ENCODE data around the gene C1orf174.

Gene C1orf174

GRCh38 chr1:3900150-3900968 is at the start of gene C1orf174:
Gene C1orf174, minus strand, starts transcription at chr1:3900272. Its CDS starts 86 bp downstream, at chr1:3900186.
- in situ Hi-C loops (cut with MboI; ENCODE audit: low sequenced_read_pairs), result no loop called here

GRCh38 chr1:3948344-3948743 is 48.3 kb upstream of the C1orf174 start:
- in situ Hi-C loops (cut with MboI; ENCODE audit: low sequenced_read_pairs), result no loop called here

GRCh38 chr1:3945916-3946840 is 46.1 kb upstream of the C1orf174 start:
- in situ Hi-C loops (cut with MboI; ENCODE audit: low sequenced_read_pairs), result no loop called here

- in situ Hi-C loops (cut with MboI; ENCODE audit: low sequenced_read_pairs), result no loop called here
These were observed 45.1 kb upstream of the C1orf174 start for GRCh38 chr1:3945222-3945621.

GRCh38 chr1:3944578-3945125 is 44.6 kb upstream of the C1orf174 start:
- in situ Hi-C loops (cut with MboI; ENCODE audit: low sequenced_read_pairs), result no loop called here

GRCh38 chr1:3943806-3944577 is 43.9 kb upstream of the C1orf174 start:
- in situ Hi-C loops (cut with MboI; ENCODE audit: low sequenced_read_pairs), result no loop called here

GRCh38 chr1:3943123-3943431 is 43.0 kb upstream of the C1orf174 start:
- in situ Hi-C loops (cut with MboI; ENCODE audit: low sequenced_read_pairs), result no loop called here

GRCh38 chr1:3942416-3943122 is 42.5 kb upstream of the C1orf174 start:
- in situ Hi-C loops (cut with MboI; ENCODE audit: low sequenced_read_pairs), result no loop called here

- in situ Hi-C loops (cut with MboI; ENCODE audit: low sequenced_read_pairs), result no loop called here
These were observed 40.8 kb upstream of the C1orf174 start for GRCh38 chr1:3940754-3941345.

GRCh38 chr1:3940081-3940753 is 40.1 kb upstream of the C1orf174 start:
- in situ Hi-C loops (cut with MboI; ENCODE audit: low sequenced_read_pairs), result no loop called here

- in situ Hi-C loops (cut with MboI; ENCODE audit: low sequenced_read_pairs), result no loop called here
These were observed 39.4 kb upstream of the C1orf174 start for GRCh38 chr1:3939242-3940080.

- in situ Hi-C loops (cut with MboI; ENCODE audit: low sequenced_read_pairs), result no loop called here
These were observed 32.3 kb upstream of the C1orf174 start for GRCh38 chr1:3932156-3932919.

- in situ Hi-C loops (cut with MboI; ENCODE audit: low sequenced_read_pairs), result no loop called here
These were observed 31.2 kb upstream of the C1orf174 start for GRCh38 chr1:3931007-3931912.

- in situ Hi-C loops (cut with MboI; ENCODE audit: low sequenced_read_pairs), result no loop called here
These were observed 30.4 kb upstream of the C1orf174 start for GRCh38 chr1:3930301-3931006.

- in situ Hi-C loops (cut with MboI; ENCODE audit: low sequenced_read_pairs), result no loop called here
These were observed 29.1 kb upstream of the C1orf174 start for GRCh38 chr1:3929126-3929525.

GRCh38 chr1:3928586-3928985 is 28.5 kb upstream of the C1orf174 start:
- in situ Hi-C loops (cut with MboI; ENCODE audit: low sequenced_read_pairs), result no loop called here
